Ureter (tissue), 1 donor: Measurements from ENCODE around the gene SRP9. TPM values are rescaled to one million over a fixed set of nuclear protein-coding genes. Genes with fewer than 3 reads are reported as not detected.
"Not testable (repeated sequence)": the region's sequence is repeated elsewhere in the genome, so short reads cannot be mapped to it uniquely, and the experiment has no call there.

Experiments
- DNase-seq: peaks from one replicate; pipeline ENCODE4 v3.0.0-alpha.2; 2020; ENCODE audit warnings: low spot score
- total RNA-seq: library from RNA; stranded (reverse); gene quantifications from one replicate; pipeline ENCODE4 v1.2.4, GENCODE V29; 2023
- donor health status: DM: yes; HTN: yes; CAD: no.

Gene SRP9
- total RNA-seq, 1 donor from 2014 or later = 249 TPM

- no peak for DNase-seq
Measured at GRCh38 chr1:225774281-225775147, 3.1 kb upstream of the SRP9 start.

- DNase-seq = no peak
Measured at GRCh38 chr1:225776294-225776693, 1.3 kb upstream of the SRP9 start.

GRCh38 chr1:225777058-225777582 lies 506 bp upstream of the SRP9 start:
- DNase-seq = no peak

- DNase-seq = no peak
Measured at GRCh38 chr1:225778337-225778669, 677 bp downstream of the SRP9 start.

GRCh38 chr1:225779165-225779564 lies 1.5 kb downstream of the SRP9 start:
- DNase-seq = not testable (repeated sequence)

- no peak for DNase-seq
Measured at GRCh38 chr1:225780134-225780533, 2.5 kb downstream of the SRP9 start.

- DNase-seq = no peak
Measured at GRCh38 chr1:225780630-225781029, 3.0 kb downstream of the SRP9 start.

- not testable (repeated sequence) for DNase-seq
Measured at GRCh38 chr1:225789142-225789541, 11.5 kb downstream of the SRP9 start.

GRCh38 chr1:225794954-225795353 lies 17.3 kb downstream of the SRP9 start:
- no peak for DNase-seq

GRCh38 chr1:225796097-225796496 lies 18.5 kb downstream of the SRP9 start:
- not testable (repeated sequence) for DNase-seq

GRCh38 chr1:225801146-225801545 lies 23.5 kb downstream of the SRP9 start:
- DNase-seq = not testable (repeated sequence)

GRCh38 chr1:225806249-225806648 lies 28.6 kb downstream of the SRP9 start:
- DNase-seq = no peak

GRCh38 chr1:225806736-225807135 lies 29.1 kb downstream of the SRP9 start:
- not testable (repeated sequence) for DNase-seq

GRCh38 chr1:225808136-225808535 lies 30.5 kb downstream of the SRP9 start:
- DNase-seq = no peak

GRCh38 chr1:225809842-225810578 lies 32.4 kb downstream of the SRP9 start, which contains the start of gene EPHX1:
EPHX1 (plus strand) TSS chr1:225810124; CDS start chr1:225828730, 18,606 bp downstream.
- peak; percentile 92 for DNase-seq

GRCh38 chr1:225810579-225811538 lies 33.2 kb downstream of the SRP9 start:
- not testable (repeated sequence) for DNase-seq

- DNase-seq = no peak
Measured at GRCh38 chr1:225811622-225812487, 34.2 kb downstream of the SRP9 start.

GRCh38 chr1:225812488-225813213 lies 35.0 kb downstream of the SRP9 start:
- no peak for DNase-seq

GRCh38 chr1:225813214-225813964 lies 35.8 kb downstream of the SRP9 start:
- DNase-seq = peak; percentile 68
